Natural killer cell (primary cell): Measurements from ENCODE around the gene NCK1. TPM values are rescaled to one million over a fixed set of nuclear protein-coding genes. Genes with fewer than 3 reads are reported as not detected.

ENCODE experiments used
- ATAC-seq, 3 donors: fragments of 150-1000 bp in 2 of 3; fragments of 200-7000 bp in 1 of 3; cut with Tn5 transposase; 1 replicate in 1 of 3; 2 replicates in 2 of 3; pipeline ENCODE4 v1.10.0; 2021; ENCODE audit warnings: mild to moderate bottlenecking in 2 of 3, moderate library complexity in 2 of 3
- DNase-seq, 2 donors: peaks; one replicate each; pipeline versions ENCODE4 v3.0.0 to v3.0.0-alpha.2; 2013 to 2021; ENCODE audit warnings: mixed read lengths in 1 of 2
- H3K27ac ChIP-seq: one replicate; pipeline ENCODE4 v1.5.1; 2013; ENCODE audit warnings: mild to moderate bottlenecking, low read length
- H3K27me3 ChIP-seq: one replicate; pipeline ENCODE4 v1.6.1; 2013; ENCODE audit warnings: low read length; ENCODE audit not compliant: control insufficient read depth, insufficient read depth
- H3K36me3 ChIP-seq: one replicate; pipeline ENCODE4 v1.6.1; 2013; ENCODE audit warnings: low read length; ENCODE audit not compliant: control insufficient read depth, insufficient read depth
- H3K4me1 ChIP-seq: one replicate; pipeline ENCODE4 v1.6.1; 2013; ENCODE audit warnings: low read length; ENCODE audit not compliant: control insufficient read depth, insufficient read depth
- H3K4me3 ChIP-seq: one replicate; pipeline ENCODE4 v1.5.1; 2013; ENCODE audit warnings: low read length
- H3K9me3 ChIP-seq: one replicate; pipeline ENCODE4 v1.6.1; 2013; ENCODE audit warnings: low read length; ENCODE audit not compliant: control insufficient read depth, insufficient read depth
- H3K27ac Mint-ChIP-seq, 2 donors: one replicate each; pipeline ENCODE4 v1.8.0; 2022; ENCODE audit warnings: mild to moderate bottlenecking in 2 of 2, mixed read lengths in 2 of 2, moderate library complexity in 1 of 2
- H3K27me3 Mint-ChIP-seq, 2 donors: one replicate each; pipeline ENCODE4 v1.8.0; 2022; ENCODE audit warnings: low read depth in 2 of 2, mixed read lengths in 2 of 2
- H3K36me3 Mint-ChIP-seq: one replicate; pipeline ENCODE4 v1.8.0; 2022; ENCODE audit warnings: mixed read lengths
- H3K4me1 Mint-ChIP-seq, 2 donors: one replicate each; pipeline ENCODE4 v1.8.0; 2022; ENCODE audit warnings: mixed read lengths in 2 of 2
- H3K4me3 Mint-ChIP-seq: one replicate; pipeline ENCODE4 v1.8.0; 2022; ENCODE audit warnings: mild to moderate bottlenecking, moderate library complexity, mixed read lengths
- H3K9me3 Mint-ChIP-seq, 2 donors: one replicate each; pipeline ENCODE4 v1.8.0; 2022; ENCODE audit warnings: mixed read lengths in 2 of 2
- CTCF ChIP-seq: fragments of 200-600 bp; IDR thresholded peaks from one replicate; pipeline ENCODE4 v1.8.0; 2022; ENCODE audit warnings: antibody characterized with exemption
- WGBS: methylation state at CpG from one replicate; pipeline ENCODE4 v1.1.7; 2013; ENCODE audit warnings: missing lambda C conversion rate; ENCODE audit not compliant: insufficient coverage; 5-methylcytosine and 5-hydroxymethylcytosine counted together
- intact Hi-C: fragments of 100-400 bp; cut with micrococcal nuclease; formaldehyde crosslinking; loops from one replicate; pipeline ENCODE4 v1.14.2; 2022
- total RNA-seq, 4 donors: library from RNA; stranded (reverse); fragments of 120-200 nt in 1 of 4; gene quantifications; one replicate each; pipeline versions ENCODE4 v1.2.3 to v1.2.4, GENCODE V29; 2013 to 2022

The NCK1 gene
- total RNA-seq, 3 donors from 2014 or later (not counting 1 experiment from before 2014, with no cell fraction given), result 61.2 to 77.9 (median 69.5) TPM

DNA sequence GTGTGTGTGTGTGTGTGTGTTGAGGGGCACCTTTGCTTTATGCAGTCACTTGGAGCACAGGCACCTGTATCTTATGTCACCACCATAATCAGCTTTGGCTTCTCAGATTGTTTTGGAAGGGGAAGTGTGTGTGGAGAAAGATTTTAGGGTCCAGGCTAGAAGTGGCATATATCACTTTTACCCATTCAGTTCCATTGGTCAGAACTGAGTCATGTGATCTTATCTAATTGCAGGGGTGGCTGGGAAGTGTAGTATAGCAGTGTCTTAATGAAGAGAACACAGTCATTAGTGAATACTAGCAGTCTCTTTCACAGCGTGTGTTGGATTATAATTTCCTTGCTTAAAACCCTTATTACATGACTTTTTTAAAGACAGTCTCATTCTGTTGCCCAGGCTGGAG is 20.6 kb downstream of the NCK1 start:
- Histone ChIP-seq H3K4me1 (peaks cover 18% of the 10 kb centered on the region), H3K9me3 (no peaks in the 10 kb centered on the region), H3K36me3 (no peaks in the 10 kb centered on the region), H3K27me3 (no peaks in the 10 kb centered on the region), H3K27ac (no peak overlapping the region), H3K4me3 (no peak overlapping the region)
- peak in 1 of 2 donors; percentile 47 for DNase-seq
- ATAC-seq, result peak in 2 of 3 donors; percentile 67 to 68
- Mint-ChIP-seq H3K36me3 (no peaks in the 10 kb centered on the region), H3K4me3 (no peak overlapping the region), H3K9me3 (no peaks in the 10 kb centered on the region), H3K4me1 (peaks cover 77% of the 10 kb centered on the region in 2 donors), H3K27ac (peak overlapping the region; percentile 75 to 88), H3K27me3 (no peaks in the 10 kb centered on the region)
- TF ChIP-seq CTCF, result no peak
- intact Hi-C loops, result loop anchor here (5.0 kb wide), 2 partner anchors 35 to 75 kb away; partner anchors contain the start of gene IL20RB
- WGBS, result 100% methylated on average over 1 of the region's 1 CpG

- no peaks in the 10 kb centered on the region for H3K36me3 ChIP-seq
- H3K27ac Mint-ChIP-seq, result peak overlapping the region; percentile 75 to 88
- H3K4me1 ChIP-seq, result peaks cover 25% of the 10 kb centered on the region
- peak overlapping the region; percentile 45 for H3K4me3 Mint-ChIP-seq
- H3K36me3 Mint-ChIP-seq, result no peaks in the 10 kb centered on the region
- H3K9me3 Mint-ChIP-seq, result no peaks in the 10 kb centered on the region
- H3K9me3 ChIP-seq, result no peaks in the 10 kb centered on the region
- peaks cover 76 to 77% of the 10 kb centered on the region in 2 donors for H3K4me1 Mint-ChIP-seq
- WGBS, result 82% methylated on average over 9 of the region's 9 CpGs
- intact Hi-C loops, result loop anchor here (5.0 kb wide), 2 partner anchors 33 to 73 kb away; partner anchors contain the start of gene IL20RB
- ATAC-seq, result no peak
- DNase-seq, result no peak
- TF ChIP-seq CTCF, result no peak
- peak overlapping the region; percentile 48 for H3K27ac ChIP-seq
- no peaks in the 10 kb centered on the region for H3K27me3 ChIP-seq
- H3K4me3 ChIP-seq, result no peak overlapping the region
- no peaks in the 10 kb centered on the region for H3K27me3 Mint-ChIP-seq
Observed at GRCh38 chr3:136883967-136884720, 22.1 kb downstream of the NCK1 start.

- ATAC-seq (peak; percentile 65 to 74 (median 69)), DNase-seq (peak in 1 of 2 donors; percentile 57)
- peak overlapping the region; percentile 71 for H3K27ac ChIP-seq
- H3K4me1 ChIP-seq, result peaks cover 25% of the 10 kb centered on the region
- TF ChIP-seq CTCF, result no peak
- no peak overlapping the region for H3K4me3 ChIP-seq
- H3K27ac Mint-ChIP-seq, result peak overlapping the region; percentile 75 to 88
- H3K36me3 ChIP-seq, result no peaks in the 10 kb centered on the region
- H3K9me3 Mint-ChIP-seq, result no peaks in the 10 kb centered on the region
- no peaks in the 10 kb centered on the region for H3K36me3 Mint-ChIP-seq
- H3K4me1 Mint-ChIP-seq, result peaks cover 82% of the 10 kb centered on the region in 2 donors
- H3K27me3 Mint-ChIP-seq, result no peaks in the 10 kb centered on the region
- intact Hi-C loops, result no loop called here
- peak overlapping the region; percentile 75 for H3K4me3 Mint-ChIP-seq
- H3K9me3 ChIP-seq, result no peaks in the 10 kb centered on the region
- WGBS, result 35% methylated on average over 2 of the region's 5 CpGs
- H3K27me3 ChIP-seq, result no peaks in the 10 kb centered on the region
Observed at GRCh38 chr3:136885357-136886213, 23.6 kb downstream of the NCK1 start.
